RWPE2 (cell line): ENCODE measurements around the gene VAV3.

ENCODE experiments used
- ATAC-seq: fragments of 200-7000 bp; cut with Tn5 transposase; 3 replicates; pipeline ENCODE4 v1.9.1; 2021; ENCODE audit warnings: low read depth
- DNase-seq: peaks from one replicate; pipeline ENCODE4 v3.0.0-alpha.2; 2020; ENCODE audit warnings: low spot score
- H3K27ac ChIP-seq: fragments of 450-650 bp; 2 replicates; pipeline ENCODE4 v1.5.1; 2017; ENCODE audit warnings: mild to moderate bottlenecking; ENCODE audit not compliant: poor library complexity, severe bottlenecking
- H3K27me3 ChIP-seq: fragments of 250-450 bp; sonication (Bioruptor Pico); 2 replicates; pipeline ENCODE4 v1.5.1; 2021; ENCODE audit warnings: mild to moderate bottlenecking, moderate library complexity; ENCODE audit not compliant: insufficient read depth, poor library complexity, severe bottlenecking
- H3K36me3 ChIP-seq: fragments of 250-450 bp; sonication (Bioruptor Pico); 2 replicates; pipeline ENCODE4 v1.5.1; 2020; ENCODE audit warnings: low read depth, mild to moderate bottlenecking, moderate library complexity
- H3K4me1 ChIP-seq: fragments of 250-450 bp; sonication (Bioruptor Pico); 2 replicates; pipeline ENCODE4 v1.5.1; 2021; ENCODE audit warnings: mild to moderate bottlenecking, moderate library complexity; ENCODE audit not compliant: insufficient read depth, poor library complexity, severe bottlenecking
- H3K4me3 ChIP-seq: fragments of 250-450 bp; sonication (Bioruptor Pico); 2 replicates; pipeline ENCODE4 v1.5.1; 2021; ENCODE audit warnings: mild to moderate bottlenecking, moderate library complexity; ENCODE audit not compliant: severe bottlenecking
- H3K9me3 ChIP-seq: fragments of 250-450 bp; sonication (Bioruptor Pico); 2 replicates; pipeline ENCODE4 v1.5.1; 2021; ENCODE audit warnings: mild to moderate bottlenecking, moderate library complexity; ENCODE audit not compliant: severe bottlenecking
- TF ChIP-seq, protein P1 (sequence below): fragments of 450-650 bp; IDR thresholded peaks from one replicate; pipeline ENCODE4 v1.5.1; 2017; ENCODE audit warnings: mild to moderate bottlenecking, moderate library complexity; ENCODE audit not compliant: poor library complexity, severe bottlenecking

Gene VAV3

DNA sequence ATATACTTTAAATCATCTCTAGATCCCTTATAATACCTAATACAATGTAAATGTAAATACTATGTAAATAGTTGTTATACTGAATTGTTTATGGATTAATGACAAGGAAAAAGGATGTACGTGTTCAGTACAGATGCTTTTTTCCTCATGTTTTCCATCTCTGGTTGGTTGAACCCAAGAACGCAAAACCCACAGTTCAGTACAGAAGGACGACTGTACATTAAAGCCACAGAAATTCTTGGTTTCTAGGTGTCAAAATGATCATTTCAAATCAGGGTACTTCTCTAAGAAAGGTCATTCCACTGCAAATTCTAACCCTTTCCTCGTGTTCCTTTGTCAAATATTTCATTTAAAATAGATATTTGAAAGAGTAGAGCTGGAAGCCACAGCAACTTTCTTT is 158.1 kb downstream of the VAV3 start:
- Histone ChIP-seq H3K4me3 (no peak overlapping the region), H3K4me1 (no peaks in the 10 kb centered on the region), H3K27ac (no peak overlapping the region), H3K9me3 (no peaks in the 10 kb centered on the region), H3K36me3 (no peaks in the 10 kb centered on the region), H3K27me3 (peaks cover 11% of the 10 kb centered on the region)
- DNase-seq (no peak), ATAC-seq (no peak)
- TF ChIP-seq, protein P1, sequence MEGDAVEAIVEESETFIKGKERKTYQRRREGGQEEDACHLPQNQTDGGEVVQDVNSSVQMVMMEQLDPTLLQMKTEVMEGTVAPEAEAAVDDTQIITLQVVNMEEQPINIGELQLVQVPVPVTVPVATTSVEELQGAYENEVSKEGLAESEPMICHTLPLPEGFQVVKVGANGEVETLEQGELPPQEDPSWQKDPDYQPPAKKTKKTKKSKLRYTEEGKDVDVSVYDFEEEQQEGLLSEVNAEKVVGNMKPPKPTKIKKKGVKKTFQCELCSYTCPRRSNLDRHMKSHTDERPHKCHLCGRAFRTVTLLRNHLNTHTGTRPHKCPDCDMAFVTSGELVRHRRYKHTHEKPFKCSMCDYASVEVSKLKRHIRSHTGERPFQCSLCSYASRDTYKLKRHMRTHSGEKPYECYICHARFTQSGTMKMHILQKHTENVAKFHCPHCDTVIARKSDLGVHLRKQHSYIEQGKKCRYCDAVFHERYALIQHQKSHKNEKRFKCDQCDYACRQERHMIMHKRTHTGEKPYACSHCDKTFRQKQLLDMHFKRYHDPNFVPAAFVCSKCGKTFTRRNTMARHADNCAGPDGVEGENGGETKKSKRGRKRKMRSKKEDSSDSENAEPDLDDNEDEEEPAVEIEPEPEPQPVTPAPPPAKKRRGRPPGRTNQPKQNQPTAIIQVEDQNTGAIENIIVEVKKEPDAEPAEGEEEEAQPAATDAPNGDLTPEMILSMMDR, result no peak

DNA sequence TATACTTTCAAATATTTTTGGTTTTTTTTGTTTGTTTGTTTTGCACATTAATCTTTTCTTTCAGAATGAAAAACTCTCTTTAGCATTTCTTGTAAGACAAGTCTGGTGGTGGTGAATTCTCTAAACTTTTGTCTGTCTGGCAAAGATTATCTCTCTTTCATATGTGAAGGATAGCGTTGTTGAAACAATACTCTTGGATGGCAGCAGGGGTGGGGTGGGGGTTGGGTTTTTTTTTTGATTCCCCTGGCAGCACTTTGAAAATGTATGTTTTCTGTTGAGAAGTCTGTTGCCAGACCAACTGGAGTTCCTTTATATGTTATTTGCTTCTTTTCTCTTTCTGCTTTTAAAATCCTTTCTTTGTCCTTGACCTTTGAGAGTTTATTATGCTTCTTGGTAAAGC is 160.2 kb downstream of the VAV3 start:
- DNase-seq (no peak), ATAC-seq (no peak)
- H3K27ac ChIP-seq, result no peak overlapping the region
- H3K4me1 ChIP-seq, result no peaks in the 10 kb centered on the region
- H3K4me3 ChIP-seq, result no peak overlapping the region
- TF ChIP-seq, protein P1, result no peak
- H3K27me3 ChIP-seq, result peaks cover 11% of the 10 kb centered on the region
- no peaks in the 10 kb centered on the region for H3K9me3 ChIP-seq
- H3K36me3 ChIP-seq, result no peaks in the 10 kb centered on the region

DNA sequence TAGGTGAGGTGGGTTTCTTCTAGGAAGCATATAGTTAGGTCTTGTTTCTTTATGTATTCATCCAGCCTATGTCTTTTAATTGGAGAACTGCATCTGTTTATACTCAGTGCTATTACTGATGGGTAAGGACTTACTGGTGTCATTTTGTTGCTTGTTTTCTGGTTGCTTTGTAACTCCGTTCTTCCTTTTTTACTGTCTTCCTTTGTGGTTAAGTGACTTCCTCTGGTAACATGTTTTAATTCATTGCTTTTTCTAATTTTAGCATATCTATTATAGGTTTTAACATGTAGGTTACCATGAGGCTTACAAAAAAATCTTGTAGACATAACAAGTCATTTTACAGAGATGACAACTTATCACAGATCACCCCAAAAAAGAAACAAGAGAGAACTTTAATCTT is 160.8 kb downstream of the VAV3 start:
- no peaks in the 10 kb centered on the region for H3K4me1 ChIP-seq
- peaks cover 6% of the 10 kb centered on the region for H3K27me3 ChIP-seq
- H3K27ac ChIP-seq, result no peak overlapping the region
- TF ChIP-seq, protein P1, result no peak
- H3K36me3 ChIP-seq, result no peaks in the 10 kb centered on the region
- DNase-seq (no peak), ATAC-seq (no peak)
- no peak overlapping the region for H3K4me3 ChIP-seq
- H3K9me3 ChIP-seq, result no peaks in the 10 kb centered on the region

DNA sequence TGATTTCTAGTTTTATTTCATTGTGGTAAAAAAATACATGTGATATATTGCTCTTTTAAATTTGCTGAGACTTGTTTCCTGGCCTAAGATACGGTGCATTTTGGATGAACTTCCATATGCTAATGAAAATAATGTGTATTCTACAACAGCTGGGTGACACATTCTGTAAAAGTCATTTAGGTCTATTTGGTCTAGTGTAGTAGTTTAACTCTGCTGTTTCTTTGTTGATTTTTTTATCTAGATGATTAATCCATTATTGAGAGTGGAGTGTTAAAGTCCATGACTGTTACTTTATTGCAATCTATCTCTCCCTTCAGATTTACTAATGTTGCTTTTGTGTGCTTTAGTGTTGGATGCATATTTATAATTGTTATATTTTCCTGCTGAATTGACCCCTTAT is 161.4 kb downstream of the VAV3 start:
- no peaks in the 10 kb centered on the region for H3K4me1 ChIP-seq
- peaks cover 6% of the 10 kb centered on the region for H3K27me3 ChIP-seq
- no peak overlapping the region for H3K4me3 ChIP-seq
- no peak for DNase-seq
- H3K36me3 ChIP-seq, result no peaks in the 10 kb centered on the region
- ATAC-seq, result no peak
- TF ChIP-seq, protein P1, result no peak
- H3K9me3 ChIP-seq, result no peaks in the 10 kb centered on the region
- H3K27ac ChIP-seq, result no peak overlapping the region

DNA sequence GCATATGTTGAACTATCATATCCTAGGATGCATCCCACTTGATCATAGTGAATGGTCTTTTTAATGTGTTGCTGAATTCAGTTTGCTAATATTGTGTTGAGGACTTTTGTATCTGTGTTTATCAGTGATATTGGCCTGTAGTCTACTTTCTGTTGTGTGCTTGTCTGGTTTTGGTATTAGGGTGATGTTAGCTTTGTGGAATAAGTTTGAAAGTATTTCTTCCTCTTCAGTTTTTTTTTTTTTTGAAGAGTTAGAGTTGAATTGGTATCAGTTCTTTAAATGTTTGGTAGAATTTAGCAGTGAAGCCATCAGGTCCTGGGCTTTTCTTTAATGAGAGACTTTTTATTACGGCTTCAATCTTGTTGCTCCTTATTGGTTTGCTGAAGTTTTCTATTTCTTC is 162.3 kb downstream of the VAV3 start:
- Histone ChIP-seq H3K9me3 (no peaks in the 10 kb centered on the region), H3K4me3 (no peak overlapping the region), H3K27ac (no peak overlapping the region), H3K36me3 (no peaks in the 10 kb centered on the region), H3K4me1 (no peaks in the 10 kb centered on the region), H3K27me3 (no peaks in the 10 kb centered on the region)
- TF ChIP-seq, protein P1, result no peak
- DNase-seq (no peak), ATAC-seq (no peak)
